ENCODE results near the gene FGFR3.

FGFR3 gene

GRCh38 chr4:1851575-1852410 is 58.7 kb downstream of the FGFR3 start:
- H3K27me3 ChIP-seq (ENCODE audit: insufficient read depth, low read length): no peaks in the 10 kb centered on the region
- H3K79me2 ChIP-seq (ENCODE audit: control insufficient read depth, insufficient read depth, low read length, unreplicated experiment): peaks cover 70% of the 10 kb centered on the region
- H3K4me1 ChIP-seq (ENCODE audit: control insufficient read depth, insufficient read depth, low read length, unreplicated experiment): peaks cover 24% of the 10 kb centered on the region
- H3K27ac ChIP-seq (ENCODE audit: low read depth, low read length): no peak overlapping the region
- no peaks in the 10 kb centered on the region for H3K36me3 ChIP-seq (ENCODE audit: insufficient read depth, low read length)
- no peak overlapping the region for H2AFZ ChIP-seq (ENCODE audit: low read length, unreplicated experiment)
- H3K4me3 ChIP-seq (ENCODE audit: low read depth, low read length): no peak overlapping the region

- Histone ChIP-seq H3K4me1 (ENCODE audit: control insufficient read depth, insufficient read depth, low read length, unreplicated experiment) (peaks cover 32% of the 10 kb centered on the region), H2AFZ (ENCODE audit: low read length, unreplicated experiment) (no peak overlapping the region), H3K27me3 (ENCODE audit: insufficient read depth, low read length) (no peaks in the 10 kb centered on the region), H3K36me3 (ENCODE audit: insufficient read depth, low read length) (no peaks in the 10 kb centered on the region), H3K4me3 (ENCODE audit: low read depth, low read length) (no peak overlapping the region), H3K79me2 (ENCODE audit: control insufficient read depth, insufficient read depth, low read length, unreplicated experiment) (peaks cover 83% of the 10 kb centered on the region), H3K27ac (ENCODE audit: low read depth, low read length) (no peak overlapping the region)
Observed at GRCh38 chr4:1852904-1853623, 60.0 kb downstream of the FGFR3 start.

- no peaks in the 10 kb centered on the region for H3K27me3 ChIP-seq (ENCODE audit: insufficient read depth, low read length)
- H3K36me3 ChIP-seq (ENCODE audit: insufficient read depth, low read length): no peaks in the 10 kb centered on the region
- no peak overlapping the region for H3K27ac ChIP-seq (ENCODE audit: low read depth, low read length)
- H3K79me2 ChIP-seq (ENCODE audit: control insufficient read depth, insufficient read depth, low read length, unreplicated experiment): peaks cover 80% of the 10 kb centered on the region
- H2AFZ ChIP-seq (ENCODE audit: low read length, unreplicated experiment): no peak overlapping the region
- peaks cover 32% of the 10 kb centered on the region for H3K4me1 ChIP-seq (ENCODE audit: control insufficient read depth, insufficient read depth, low read length, unreplicated experiment)
- H3K4me3 ChIP-seq (ENCODE audit: low read depth, low read length): peak overlapping the region; percentile 82
Observed at GRCh38 chr4:1854752-1855151, 61.7 kb downstream of the FGFR3 start.

GRCh38 chr4:1855333-1856070 is 62.4 kb downstream of the FGFR3 start:
- Histone ChIP-seq H3K36me3 (ENCODE audit: insufficient read depth, low read length) (no peaks in the 10 kb centered on the region), H3K27ac (ENCODE audit: low read depth, low read length) (peak overlapping the region; percentile 48), H3K4me1 (ENCODE audit: control insufficient read depth, insufficient read depth, low read length, unreplicated experiment) (peaks cover 32% of the 10 kb centered on the region), H3K27me3 (ENCODE audit: insufficient read depth, low read length) (no peaks in the 10 kb centered on the region), H2AFZ (ENCODE audit: low read length, unreplicated experiment) (peak overlapping the region; percentile 94), H3K4me3 (ENCODE audit: low read depth, low read length) (peak overlapping the region; percentile 82), H3K79me2 (ENCODE audit: control insufficient read depth, insufficient read depth, low read length, unreplicated experiment) (peaks cover 74% of the 10 kb centered on the region)

- Histone ChIP-seq H3K4me1 (ENCODE audit: control insufficient read depth, insufficient read depth, low read length, unreplicated experiment) (peaks cover 27% of the 10 kb centered on the region), H3K27ac (ENCODE audit: low read depth, low read length) (peak within 1 kb of the TSS; percentile 55), H3K27me3 (ENCODE audit: insufficient read depth, low read length) (no peaks in the 10 kb centered on the region), H3K4me3 (ENCODE audit: low read depth, low read length) (peak within 1 kb of the TSS; percentile 82), H2AFZ (ENCODE audit: low read length, unreplicated experiment) (peak within 1 kb of the TSS; percentile 94), H3K79me2 (ENCODE audit: control insufficient read depth, insufficient read depth, low read length, unreplicated experiment) (peaks cover 66% of the 10 kb centered on the region), H3K36me3 (ENCODE audit: insufficient read depth, low read length) (no peaks in the 10 kb centered on the region)
Observed at GRCh38 chr4:1856071-1856942, 63.2 kb downstream of the FGFR3 start, which contains the start of gene LETM1. TSS of gene LETM1 (minus strand) at chr4:1856156. CDS start at chr4:1855950, 206 bp downstream.

GRCh38 chr4:1856943-1857699 is 64.0 kb downstream of the FGFR3 start:
- peaks cover 20% of the 10 kb centered on the region for H3K4me1 ChIP-seq (ENCODE audit: control insufficient read depth, insufficient read depth, low read length, unreplicated experiment)
- H2AFZ ChIP-seq (ENCODE audit: low read length, unreplicated experiment): peak overlapping the region; percentile 19
- no peaks in the 10 kb centered on the region for H3K36me3 ChIP-seq (ENCODE audit: insufficient read depth, low read length)
- no peaks in the 10 kb centered on the region for H3K27me3 ChIP-seq (ENCODE audit: insufficient read depth, low read length)
- H3K4me3 ChIP-seq (ENCODE audit: low read depth, low read length): peak overlapping the region; percentile 82
- peaks cover 58% of the 10 kb centered on the region for H3K79me2 ChIP-seq (ENCODE audit: control insufficient read depth, insufficient read depth, low read length, unreplicated experiment)
- peak overlapping the region; percentile 55 for H3K27ac ChIP-seq (ENCODE audit: low read depth, low read length)

GRCh38 chr4:1857931-1858330 is 64.8 kb downstream of the FGFR3 start:
- H3K4me3 ChIP-seq (ENCODE audit: low read depth, low read length): peak overlapping the region; percentile 82
- peaks cover 23% of the 10 kb centered on the region for H3K4me1 ChIP-seq (ENCODE audit: control insufficient read depth, insufficient read depth, low read length, unreplicated experiment)
- no peaks in the 10 kb centered on the region for H3K36me3 ChIP-seq (ENCODE audit: insufficient read depth, low read length)
- no peaks in the 10 kb centered on the region for H3K27me3 ChIP-seq (ENCODE audit: insufficient read depth, low read length)
- no peak overlapping the region for H3K27ac ChIP-seq (ENCODE audit: low read depth, low read length)
- no peak overlapping the region for H2AFZ ChIP-seq (ENCODE audit: low read length, unreplicated experiment)
- peaks cover 50% of the 10 kb centered on the region for H3K79me2 ChIP-seq (ENCODE audit: control insufficient read depth, insufficient read depth, low read length, unreplicated experiment)
